GM18499 (cell line): ENCODE data around the gene TIMM10.

ENCODE experiments used
- ATAC-seq: cut with Tn5 transposase; IDR thresholded peaks from one replicate; pipeline ENCODE4 v1.9.1; 2021; ENCODE audit warnings: moderate number of reproducible peaks; ENCODE audit not compliant: insufficient read depth, unreplicated experiment

The TIMM10 gene

DNA sequence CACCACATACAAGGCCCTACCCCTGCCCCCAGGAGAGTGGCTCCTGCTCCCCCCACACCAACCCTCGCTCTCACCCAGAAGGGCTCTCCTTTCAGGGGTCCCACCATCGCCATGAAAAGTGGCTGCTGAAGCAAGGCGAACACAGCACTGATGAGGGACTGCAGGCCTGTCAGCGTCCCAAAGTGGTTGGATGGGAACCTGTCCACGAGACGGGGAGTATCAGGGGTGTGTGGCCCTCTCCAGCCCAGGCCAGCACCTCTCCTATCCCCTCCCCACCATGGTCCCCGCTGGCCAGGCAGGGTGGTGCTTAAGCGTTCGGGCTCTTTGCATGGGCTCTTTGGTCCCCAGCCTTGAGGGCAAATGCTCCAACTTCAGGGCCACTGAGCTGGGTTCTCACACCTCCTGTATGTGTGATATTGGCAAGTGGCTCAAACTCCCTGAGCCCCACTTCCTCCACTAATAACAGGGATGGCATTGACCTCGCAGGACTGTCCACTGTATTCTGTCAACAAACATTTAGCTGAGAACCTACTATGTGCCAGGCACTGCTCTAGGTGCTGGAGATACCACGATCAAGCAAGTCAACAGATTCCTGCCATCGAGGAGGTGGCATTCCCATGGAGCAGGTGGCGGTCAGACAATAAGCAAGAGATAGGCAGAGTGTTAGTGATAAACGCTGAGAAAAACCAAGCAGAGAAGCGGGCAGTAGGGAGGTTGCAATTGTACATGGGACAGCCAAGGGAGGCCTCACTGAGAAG, 43.4 kb downstream of the TIMM10 start:
- ATAC-seq: no peak

DNA sequence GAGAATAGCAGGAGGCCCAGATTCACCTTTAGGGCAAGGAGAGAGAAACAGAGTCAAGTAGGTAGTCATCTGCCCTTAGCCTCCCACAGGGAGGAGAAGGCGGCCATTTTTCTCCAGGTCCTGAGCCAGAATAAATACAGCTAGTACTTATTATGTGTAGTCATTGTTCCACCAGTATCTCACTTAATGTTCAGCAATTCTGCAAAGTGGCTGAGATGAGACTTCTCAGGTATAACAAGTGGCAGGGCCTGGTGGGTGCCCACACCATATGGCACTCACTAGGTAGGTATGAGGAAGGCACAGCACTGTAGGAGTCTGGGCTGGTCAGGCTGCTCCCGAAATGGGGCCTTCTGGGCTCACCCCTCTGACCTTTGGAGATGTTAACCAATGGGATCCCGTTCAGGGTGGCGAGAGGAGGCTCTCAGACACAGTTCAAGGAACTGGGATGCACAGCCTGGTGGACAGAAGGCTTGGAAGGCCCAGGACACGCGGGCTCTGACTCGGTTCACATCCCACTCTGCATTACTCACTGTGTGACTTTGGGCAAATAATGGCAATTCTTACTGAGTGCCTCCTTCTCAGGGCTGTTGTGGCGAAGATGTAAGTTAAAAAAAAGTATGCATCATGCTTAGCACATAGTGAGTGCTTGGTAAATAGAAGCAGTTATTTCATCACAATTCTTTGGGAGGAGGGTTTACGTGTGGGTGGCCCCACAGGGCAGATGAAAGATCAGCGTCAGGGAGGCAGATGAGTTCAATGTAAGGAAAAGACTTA, 45.1 kb downstream of the TIMM10 start:
- ATAC-seq: no peak

DNA sequence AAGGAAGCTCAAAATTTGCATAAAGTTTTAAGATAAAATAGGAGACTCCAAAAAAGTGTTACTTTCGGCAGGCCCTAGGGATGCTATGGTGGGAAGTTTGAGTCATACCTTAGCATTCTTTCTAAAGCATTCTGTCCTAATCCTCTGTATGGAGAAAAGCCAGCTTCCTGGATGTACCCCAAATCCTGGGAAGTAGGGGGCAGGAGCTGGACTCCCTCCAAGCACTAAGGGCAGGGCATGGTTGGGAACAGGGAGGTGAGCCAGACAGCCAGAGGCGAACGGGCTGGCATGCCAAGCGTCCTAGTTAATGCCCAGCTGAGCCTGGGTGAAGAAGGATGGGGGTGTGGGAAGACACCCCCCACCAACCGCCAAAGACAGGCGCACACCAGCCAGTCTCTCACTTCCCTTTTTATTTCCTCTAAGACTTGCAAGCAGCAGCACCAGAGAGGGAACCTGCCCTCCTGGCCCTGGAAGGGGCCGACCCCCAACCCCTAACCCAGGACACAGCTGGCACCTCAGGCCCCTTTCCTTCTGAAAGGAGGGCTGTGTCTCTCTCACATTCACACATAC, 46.3 kb downstream of the TIMM10 start:
- peak; percentile 50 for ATAC-seq

DNA sequence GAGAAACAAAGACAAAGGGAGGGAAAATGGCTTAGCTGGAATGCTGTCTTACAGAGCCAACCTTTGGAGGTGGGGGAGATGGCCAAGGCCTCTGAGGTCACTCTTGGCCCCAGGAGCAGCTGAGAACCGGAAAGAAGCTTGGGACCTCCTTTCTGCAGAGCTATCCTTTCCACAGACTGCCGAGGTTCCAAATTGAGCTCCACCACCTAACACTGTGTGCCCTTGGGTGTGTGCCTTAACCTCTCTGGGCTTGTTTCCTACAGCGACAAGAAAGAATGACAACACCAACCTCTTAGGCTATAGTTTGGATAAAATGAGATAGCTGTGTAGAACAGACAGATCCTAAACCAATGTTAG, 47.0 kb downstream of the TIMM10 start:
- no peak for ATAC-seq

DNA sequence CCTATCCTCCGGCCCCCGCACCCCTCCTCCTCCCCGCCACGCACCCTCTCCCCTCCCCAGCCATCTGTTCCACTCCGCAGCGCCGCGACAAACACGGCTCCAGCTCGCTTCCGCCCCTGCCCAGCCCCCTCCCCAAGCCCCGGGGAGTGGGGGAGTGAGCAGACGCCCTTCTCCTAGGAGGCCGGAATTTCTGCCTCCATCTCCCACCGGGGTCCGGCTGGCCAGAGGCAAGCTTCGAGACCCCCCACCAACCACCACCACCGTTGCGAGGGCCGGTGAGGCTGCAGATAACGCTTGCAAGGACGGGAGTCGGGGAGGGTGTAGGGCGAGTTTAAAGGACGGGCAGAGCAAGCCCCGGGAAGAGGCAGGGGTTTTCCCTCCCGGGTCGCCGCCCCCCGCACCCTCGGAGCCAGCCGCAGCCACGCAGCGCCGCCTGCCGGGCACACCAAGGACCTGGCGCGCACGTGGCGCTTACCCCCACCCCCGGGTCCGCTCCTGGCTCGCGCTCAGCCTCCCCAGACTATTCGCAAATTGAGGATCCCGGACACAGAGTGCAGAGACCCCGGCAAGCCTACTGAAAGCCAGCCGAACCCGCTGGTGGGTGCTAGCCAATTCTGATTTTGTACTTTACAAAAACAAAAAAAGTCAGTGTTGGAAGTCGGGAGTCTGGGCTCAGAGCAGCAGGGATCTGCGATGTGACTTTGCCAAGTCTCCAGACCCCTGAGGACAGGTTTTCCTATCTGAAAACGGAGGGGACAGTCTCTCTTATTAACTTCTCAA, 47.6 kb downstream of the TIMM10 start:
- ATAC-seq: no peak

DNA sequence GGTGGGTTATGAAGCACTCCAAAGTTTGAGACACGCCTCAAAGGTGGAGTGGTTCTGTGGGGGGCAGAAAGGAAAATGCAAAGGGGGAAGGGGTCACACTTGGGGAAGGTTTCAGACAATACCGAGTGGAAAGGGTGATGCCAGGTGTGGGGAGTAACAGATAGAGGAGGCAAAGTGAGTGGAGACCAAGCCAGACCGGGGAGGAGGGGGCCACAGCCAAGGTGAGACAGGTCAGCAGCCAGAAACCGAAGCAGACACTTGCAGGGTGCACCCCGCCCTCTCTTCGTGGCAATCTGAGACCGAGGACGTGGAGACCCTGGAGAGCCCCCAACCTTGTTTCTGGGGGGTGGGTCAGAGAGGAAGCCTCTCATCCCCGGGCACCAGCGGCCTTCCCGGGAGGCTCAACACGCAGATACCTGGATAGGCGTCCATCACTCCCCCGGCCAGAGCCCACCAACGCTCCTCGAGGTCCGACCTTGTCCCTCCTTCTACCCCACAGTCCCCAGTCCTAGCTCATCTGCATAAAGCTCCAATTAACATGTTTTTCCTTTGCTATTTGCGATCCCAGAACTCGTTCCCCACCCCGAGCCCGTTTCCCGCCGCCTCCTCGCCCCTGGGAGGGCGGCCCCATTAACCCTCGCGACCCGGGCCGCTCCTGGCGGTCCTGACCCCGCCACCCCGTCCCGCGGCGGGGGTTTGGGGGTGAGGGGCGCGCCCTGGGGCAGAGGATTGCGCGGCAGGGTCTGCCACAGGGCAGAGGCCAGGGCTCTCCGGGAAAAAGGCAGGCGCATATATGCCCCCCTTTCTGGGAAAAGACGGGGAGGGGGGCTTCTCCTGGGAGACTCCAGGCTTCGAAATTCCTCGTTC, 48.4 kb downstream of the TIMM10 start:
- ATAC-seq: no peak

DNA sequence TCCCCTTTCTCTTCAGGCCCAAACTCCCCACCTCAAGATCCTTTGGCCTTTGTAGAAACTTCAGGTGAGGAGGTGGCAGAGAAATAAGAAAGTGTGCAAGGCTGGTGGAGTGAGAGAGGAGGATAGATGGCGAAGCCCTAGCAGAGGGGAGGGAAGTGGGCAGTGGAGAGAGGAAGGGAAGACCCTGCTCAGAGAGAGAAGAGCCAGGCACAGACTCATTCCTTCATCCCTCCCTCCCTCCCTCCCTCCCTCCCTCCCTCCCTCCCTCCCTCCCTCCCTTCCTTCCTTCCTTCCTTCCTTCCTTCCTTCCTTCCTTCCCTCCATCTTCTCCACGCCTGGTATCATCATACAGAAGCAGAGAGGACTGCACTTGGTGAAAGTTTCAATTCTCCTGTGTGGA, 49.2 kb downstream of the TIMM10 start:
- ATAC-seq: no peak

DNA sequence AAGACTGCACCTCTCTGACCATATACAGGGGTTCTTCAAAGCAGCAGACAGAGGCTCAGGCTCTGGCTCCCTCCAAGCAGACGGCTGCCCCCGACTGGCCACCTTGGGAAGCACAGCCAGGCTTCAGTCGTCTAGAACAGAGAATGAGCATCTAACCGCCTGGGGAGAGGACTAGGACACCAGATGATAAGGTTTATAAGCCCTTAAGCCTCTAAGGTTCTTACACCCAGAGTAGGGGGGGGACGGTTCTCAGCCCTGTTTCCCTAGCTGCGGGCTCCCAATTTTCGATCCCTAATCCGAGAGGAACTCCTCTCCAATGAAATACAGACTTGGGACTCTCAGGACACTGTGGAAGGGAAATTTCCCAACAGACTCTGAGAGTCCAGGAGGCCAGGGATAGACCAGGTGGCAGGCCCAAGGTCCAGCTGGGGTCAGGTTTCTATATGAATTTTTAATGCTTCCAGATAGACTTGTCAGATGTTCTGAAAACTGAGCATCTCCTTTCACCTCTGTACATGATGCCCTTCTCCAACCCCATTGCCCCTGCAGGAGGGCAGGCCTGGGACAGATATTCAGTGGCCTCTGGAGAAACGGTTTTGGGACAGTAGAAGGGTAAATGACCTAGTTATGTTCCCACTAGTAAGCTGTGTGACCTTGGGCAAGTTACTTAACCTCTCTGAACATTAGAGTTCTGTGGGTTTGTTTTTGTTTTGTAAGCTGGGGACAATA, 50.0 kb downstream of the TIMM10 start:
- no peak for ATAC-seq

DNA sequence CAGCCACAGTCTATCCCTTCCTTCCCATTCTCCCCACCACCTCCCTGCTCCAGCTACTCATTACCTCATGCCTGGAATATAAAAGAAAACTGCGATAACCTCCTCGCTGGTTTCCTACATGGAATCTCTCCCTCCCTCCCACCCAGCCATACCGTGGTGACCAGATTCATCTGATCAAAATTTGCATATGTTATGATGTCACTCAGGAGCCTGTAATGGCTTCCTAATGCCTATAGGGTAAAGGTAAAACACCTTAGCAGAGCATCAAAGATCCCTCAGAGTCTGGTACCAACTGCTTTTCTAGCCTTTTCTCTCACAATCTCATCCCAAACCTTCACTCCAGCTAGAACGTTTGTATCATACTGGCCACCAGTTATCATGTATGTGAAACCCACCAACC, 50.6 kb downstream of the TIMM10 start:
- no peak for ATAC-seq

DNA sequence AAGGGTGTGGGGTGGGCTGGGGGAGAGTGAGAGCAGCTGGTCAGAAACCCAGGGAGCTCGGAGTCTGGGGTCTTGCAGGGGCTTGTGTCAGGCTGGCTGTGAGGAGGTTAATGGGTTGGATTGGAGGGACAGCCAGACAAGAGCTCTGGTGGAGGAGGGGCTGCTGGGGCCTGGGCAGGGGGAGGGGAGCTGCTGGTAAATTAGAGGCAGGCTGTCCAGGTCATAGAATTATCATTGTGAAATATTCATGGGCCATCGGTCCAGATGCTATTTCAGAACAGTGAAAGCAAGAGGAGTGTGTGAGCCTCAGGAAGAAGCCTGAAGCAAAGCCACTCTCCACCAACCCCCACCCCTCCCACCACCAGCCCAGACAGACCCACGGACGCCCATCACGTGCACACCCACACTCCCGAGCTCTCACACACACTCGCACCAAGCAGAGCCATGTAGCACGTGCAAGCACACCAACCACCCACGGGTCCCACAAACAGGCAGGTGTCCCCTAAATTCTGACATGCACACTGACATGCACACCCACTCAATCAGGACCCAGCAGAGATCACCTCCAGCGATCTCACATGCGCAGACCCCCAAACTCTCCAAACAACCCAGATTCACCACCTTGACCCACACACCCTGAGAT, 51.4 kb downstream of the TIMM10 start:
- ATAC-seq: no peak
